Calu3 (cell line): ENCODE results near the gene KLHDC9. TPM values are rescaled to one million over a fixed set of nuclear protein-coding genes. Genes with fewer than 3 reads are reported as not detected.

ENCODE experiments used
- BruUV-seq: library from RNA; stranded (reverse); fragments of 400-500 nt; replicated peaks from 2 replicates; lab custom pipeline; 2021; lab: Mats Ljungman, UMichigan
- CTCF ChIA-PET: fragments of 300-600 bp; sonication (Branson Sonifier 250); formaldehyde crosslinking; loops from one replicate; lab custom pipeline; 2022; ENCODE audit warnings: antibody characterized with exemption; lab: Charles Lee
- DNase-seq: peaks from one replicate; pipeline ENCODE4 v3.0.0; 2022
- H3K27ac Mint-ChIP-seq: one replicate; pipeline ENCODE4 v1.8.0; 2022; ENCODE audit warnings: mixed read lengths; ENCODE audit not compliant: unreplicated experiment
- H3K27me3 Mint-ChIP-seq: one replicate; pipeline ENCODE4 v1.8.0; 2022; ENCODE audit warnings: mixed read lengths; ENCODE audit not compliant: unreplicated experiment
- H3K36me3 Mint-ChIP-seq: one replicate; pipeline ENCODE4 v1.8.0; 2022; ENCODE audit warnings: mild to moderate bottlenecking, moderate library complexity, mixed read lengths; ENCODE audit not compliant: insufficient read depth, unreplicated experiment
- H3K4me1 Mint-ChIP-seq: one replicate; pipeline ENCODE4 v1.8.0; 2022; ENCODE audit warnings: mild to moderate bottlenecking, low read depth, mixed read lengths; ENCODE audit not compliant: unreplicated experiment
- H3K4me3 Mint-ChIP-seq: one replicate; pipeline ENCODE4 v1.8.0; 2022; ENCODE audit warnings: mild to moderate bottlenecking, low read depth, moderate library complexity, mixed read lengths; ENCODE audit not compliant: unreplicated experiment
- H3K9me3 Mint-ChIP-seq: one replicate; pipeline ENCODE4 v1.8.0; 2022; ENCODE audit warnings: low read depth, mixed read lengths; ENCODE audit not compliant: unreplicated experiment
- intact Hi-C: fragments of 100-400 bp; cut with micrococcal nuclease; formaldehyde crosslinking; loops from one replicate; pipeline ENCODE4 v1.10.0; 2022; ENCODE audit not compliant: unreplicated experiment
- total RNA-seq: library from RNA; stranded (reverse); gene quantifications from 2 replicates; pipeline ENCODE4 v1.2.3, GENCODE V29; 2022
- TF ChIP-seq, protein P1 (sequence below): fragments of 200-600 bp; IDR thresholded peaks from one replicate; pipeline ENCODE4 v1.8.0; 2022; ENCODE audit warnings: antibody characterized with exemption; ENCODE audit not compliant: unreplicated experiment

Gene KLHDC9
- total RNA-seq, 1 experiment from 2014 or later: 5.3 TPM

DNA sequence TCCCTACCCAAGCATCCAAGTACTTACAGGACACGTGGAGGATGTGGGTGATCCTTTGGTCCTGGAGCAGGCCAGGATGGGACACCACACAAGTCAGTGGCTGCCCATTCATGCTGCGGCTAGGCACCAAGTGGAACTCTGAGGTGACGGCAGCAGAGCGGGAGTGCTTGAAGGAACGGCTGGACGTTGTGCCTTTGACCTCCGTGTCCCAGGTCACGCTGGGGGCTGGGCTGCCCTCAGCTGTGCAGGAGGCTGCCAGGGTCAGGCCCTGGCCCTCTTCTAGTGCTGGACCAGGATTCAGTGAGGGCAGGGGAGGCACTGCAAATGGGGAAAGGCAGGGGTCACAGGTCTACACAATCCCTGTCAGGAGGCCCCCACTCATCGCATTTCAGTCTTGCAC lies 20.7 kb upstream of the KLHDC9 start:
- Mint-ChIP-seq H3K36me3 (peaks cover 59% of the 10 kb centered on the region), H3K4me1 (peaks cover 28% of the 10 kb centered on the region), H3K27me3 (no peaks in the 10 kb centered on the region), H3K4me3 (no peak overlapping the region), H3K9me3 (no peaks in the 10 kb centered on the region), H3K27ac (no peak overlapping the region)
- BruUV-seq: no TSS peak
- TF ChIP-seq, protein P1, sequence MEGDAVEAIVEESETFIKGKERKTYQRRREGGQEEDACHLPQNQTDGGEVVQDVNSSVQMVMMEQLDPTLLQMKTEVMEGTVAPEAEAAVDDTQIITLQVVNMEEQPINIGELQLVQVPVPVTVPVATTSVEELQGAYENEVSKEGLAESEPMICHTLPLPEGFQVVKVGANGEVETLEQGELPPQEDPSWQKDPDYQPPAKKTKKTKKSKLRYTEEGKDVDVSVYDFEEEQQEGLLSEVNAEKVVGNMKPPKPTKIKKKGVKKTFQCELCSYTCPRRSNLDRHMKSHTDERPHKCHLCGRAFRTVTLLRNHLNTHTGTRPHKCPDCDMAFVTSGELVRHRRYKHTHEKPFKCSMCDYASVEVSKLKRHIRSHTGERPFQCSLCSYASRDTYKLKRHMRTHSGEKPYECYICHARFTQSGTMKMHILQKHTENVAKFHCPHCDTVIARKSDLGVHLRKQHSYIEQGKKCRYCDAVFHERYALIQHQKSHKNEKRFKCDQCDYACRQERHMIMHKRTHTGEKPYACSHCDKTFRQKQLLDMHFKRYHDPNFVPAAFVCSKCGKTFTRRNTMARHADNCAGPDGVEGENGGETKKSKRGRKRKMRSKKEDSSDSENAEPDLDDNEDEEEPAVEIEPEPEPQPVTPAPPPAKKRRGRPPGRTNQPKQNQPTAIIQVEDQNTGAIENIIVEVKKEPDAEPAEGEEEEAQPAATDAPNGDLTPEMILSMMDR: no peak
- intact Hi-C loops: no loop called here
- no peak for DNase-seq
- CTCF ChIA-PET: no interaction called here

DNA sequence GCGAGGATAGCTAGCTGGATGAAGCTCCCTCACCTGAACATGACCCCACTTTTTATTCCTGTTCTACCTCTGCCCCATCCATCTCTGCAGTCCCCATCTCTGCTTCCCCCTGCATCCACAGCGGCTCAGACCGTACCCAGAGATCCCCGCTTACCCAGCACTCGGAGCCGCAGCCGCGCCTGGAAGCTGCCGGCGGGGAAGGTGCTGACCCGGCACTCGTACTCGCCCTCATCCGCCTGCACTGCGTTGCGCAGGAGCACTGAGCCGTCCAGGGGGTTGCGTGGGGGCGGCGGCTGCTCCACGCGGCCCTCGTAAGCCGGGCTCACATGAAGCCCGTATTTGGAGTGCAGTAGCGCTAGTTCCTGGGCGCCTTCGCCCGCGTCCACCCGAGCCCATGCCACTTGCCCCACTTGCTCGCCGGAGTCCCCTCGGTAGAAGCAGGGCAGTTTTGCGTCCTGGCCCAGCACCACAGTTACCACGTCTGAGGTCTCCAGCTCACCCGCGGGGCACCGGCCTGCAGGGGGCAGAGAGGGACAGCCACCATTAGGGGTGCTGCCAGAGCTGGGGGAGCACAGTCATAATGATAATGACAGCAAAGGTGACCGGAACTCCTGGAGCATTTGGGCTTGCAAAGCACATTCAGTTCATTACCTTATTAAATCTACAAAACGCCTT lies 18.6 kb upstream of the KLHDC9 start:
- Mint-ChIP-seq H3K9me3 (no peaks in the 10 kb centered on the region), H3K27ac (no peak overlapping the region), H3K27me3 (no peaks in the 10 kb centered on the region), H3K36me3 (peaks cover 65% of the 10 kb centered on the region), H3K4me3 (no peak overlapping the region), H3K4me1 (peaks cover 49% of the 10 kb centered on the region)
- no TSS peak for BruUV-seq
- CTCF ChIA-PET: interaction anchor here (2.1 kb wide), 1 partner anchor 10 kb away, joined by 4 read pairs; the partner anchor contains the start of gene NECTIN4
- DNase-seq: no peak
- TF ChIP-seq, protein P1: no peak
- intact Hi-C loops: loop anchor here (5.0 kb wide), 1 partner anchor 32 kb away; the partner anchor contains the start of gene USF1

DNA sequence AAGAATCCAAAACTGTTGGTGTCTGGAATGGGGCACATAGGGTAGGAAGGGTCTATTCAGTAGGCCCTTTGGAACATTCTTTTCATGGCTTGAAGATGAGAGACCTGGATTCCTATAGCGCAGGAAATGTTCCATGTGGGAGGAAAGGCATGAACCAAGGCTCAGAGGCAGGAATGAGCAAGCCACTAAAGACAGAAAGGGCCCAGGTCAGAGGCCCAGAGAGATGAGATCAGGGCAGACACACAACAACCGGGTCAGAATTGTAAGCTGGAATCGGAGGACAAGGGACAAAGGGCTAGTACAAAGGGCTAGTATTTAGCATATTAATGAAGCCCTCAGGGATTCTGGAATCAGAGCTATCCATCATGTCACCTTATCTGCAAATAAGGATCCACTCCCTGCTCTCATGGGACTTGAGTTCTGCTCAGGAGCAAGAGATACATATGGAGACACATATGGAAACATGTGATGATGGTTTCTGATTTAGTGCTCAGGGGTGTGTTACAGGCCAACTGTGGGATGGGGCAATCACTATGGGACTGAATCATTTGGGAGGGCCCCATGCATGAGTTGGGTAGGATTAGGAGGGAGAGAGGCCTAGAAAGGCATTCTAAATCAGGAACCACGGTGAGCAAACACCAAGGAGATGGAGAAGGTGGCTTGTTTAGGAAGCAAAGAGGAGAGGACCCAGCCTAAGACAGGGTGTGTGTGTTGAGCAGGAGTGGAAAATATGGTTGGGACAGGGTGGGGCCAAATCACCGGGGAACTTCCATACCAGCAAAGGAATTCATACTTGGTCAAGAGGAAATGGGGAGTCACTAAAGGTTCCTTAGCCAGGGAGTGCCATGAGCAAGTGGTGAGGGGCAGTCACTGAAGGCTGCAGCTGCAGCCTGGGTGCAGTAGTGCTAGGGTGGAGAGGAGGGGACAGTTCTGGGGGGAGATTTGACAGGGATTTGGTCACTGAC lies 17.4 kb upstream of the KLHDC9 start:
- intact Hi-C loops: loop anchor here (5.0 kb wide), 1 partner anchor 33 kb away; the partner anchor contains the start of gene USF1
- no peaks in the 10 kb centered on the region for H3K9me3 Mint-ChIP-seq
- DNase-seq: no peak
- TF ChIP-seq, protein P1: no peak
- peak overlapping the region; percentile 25 for H3K27ac Mint-ChIP-seq
- peaks cover 61% of the 10 kb centered on the region for H3K4me1 Mint-ChIP-seq
- no peaks in the 10 kb centered on the region for H3K27me3 Mint-ChIP-seq
- H3K4me3 Mint-ChIP-seq: peak overlapping the region; percentile 14
- CTCF ChIA-PET: interaction anchor here (2.1 kb wide), 1 partner anchor 8 kb away, joined by 4 read pairs; the partner anchor contains the start of gene NECTIN4
- no TSS peak for BruUV-seq
- H3K36me3 Mint-ChIP-seq: peaks cover 66% of the 10 kb centered on the region

DNA sequence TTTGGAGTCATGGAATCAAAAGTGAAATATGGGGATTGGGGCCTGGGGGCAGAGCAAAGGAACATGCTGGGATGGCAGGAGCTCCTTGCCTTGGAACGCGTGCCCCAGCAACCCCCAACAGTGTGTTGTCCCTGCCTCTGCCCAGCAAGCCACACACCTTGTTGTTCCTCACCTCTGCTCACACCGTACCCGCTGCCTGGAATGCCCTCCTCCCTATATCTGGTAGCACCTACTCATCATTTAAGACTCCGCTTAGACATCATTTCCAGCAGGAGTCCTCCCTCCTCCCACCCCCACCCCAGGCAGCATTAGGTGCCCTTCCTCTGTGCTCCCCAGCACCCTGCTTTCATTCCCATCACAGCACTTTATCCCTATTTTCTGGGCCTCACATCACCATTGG lies 16.6 kb upstream of the KLHDC9 start:
- Mint-ChIP-seq H3K4me3 (peak overlapping the region; percentile 14), H3K36me3 (peaks cover 68% of the 10 kb centered on the region), H3K27me3 (no peaks in the 10 kb centered on the region), H3K4me1 (peaks cover 68% of the 10 kb centered on the region), H3K9me3 (no peaks in the 10 kb centered on the region), H3K27ac (peak overlapping the region; percentile 25)
- DNase-seq: no peak
- no TSS peak for BruUV-seq
- TF ChIP-seq, protein P1: no peak
- intact Hi-C loops: loop anchor here (5.0 kb wide), 1 partner anchor 34 kb away; the partner anchor contains the start of gene USF1
- CTCF ChIA-PET: interaction anchor here (2.1 kb wide), 1 partner anchor 8 kb away, joined by 4 read pairs; the partner anchor contains the start of gene NECTIN4
